Liver (tissue), 9 donors: ENCODE results near the gene ARRDC1. TPM values are rescaled to one million over a fixed set of nuclear protein-coding genes. Genes with fewer than 3 reads are reported as not detected.

Experiments
- DNase-seq: peaks from one replicate; pipeline ENCODE4 v3.0.0-alpha.2; 2017; ENCODE audit warnings: low spot score
- H3K27ac ChIP-seq, 2 donors: one replicate each; pipeline ENCODE4 v1.7.0; 2013; ENCODE audit warnings: inconsistent platforms in 2 of 2, low read length in 2 of 2, control low read depth in 1 of 2, low read depth in 1 of 2, mild to moderate bottlenecking in 1 of 2
- H3K27me3 ChIP-seq, 4 donors: one replicate each; pipeline versions ENCODE4 v1.6.1 to v1.7.0; 2013; ENCODE audit warnings: low read length in 3 of 4, inconsistent platforms in 1 of 4, mild to moderate bottlenecking in 1 of 4, moderate library complexity in 1 of 4; ENCODE audit not compliant: control insufficient read depth in 4 of 4, insufficient read depth in 4 of 4
- H3K36me3 ChIP-seq, 4 donors: one replicate each; pipeline versions ENCODE4 v1.6.1 to v1.7.0; 2013; ENCODE audit warnings: low read length in 3 of 4, mild to moderate bottlenecking in 3 of 4, low read depth in 1 of 4, moderate library complexity in 1 of 4; ENCODE audit not compliant: control insufficient read depth in 4 of 4, insufficient read depth in 3 of 4
- H3K4me1 ChIP-seq, 4 donors: one replicate each; pipeline versions ENCODE4 v1.6.1 to v1.7.0; 2013; ENCODE audit warnings: low read length in 3 of 4, mild to moderate bottlenecking in 3 of 4, moderate library complexity in 1 of 4; ENCODE audit not compliant: control insufficient read depth in 4 of 4, insufficient read depth in 4 of 4
- H3K4me3 ChIP-seq, 3 donors: one replicate each; pipeline versions ENCODE4 v1.6.1 to v1.7.0; 2013; ENCODE audit warnings: low read length in 3 of 3, control low read depth in 1 of 3, low read depth in 1 of 3, mild to moderate bottlenecking in 1 of 3
- H3K9ac ChIP-seq, 2 donors: one replicate each; pipeline ENCODE4 v1.7.0; 2013; ENCODE audit warnings: low read length in 2 of 2, mild to moderate bottlenecking in 2 of 2, moderate library complexity in 2 of 2, control low read depth in 1 of 2, low read depth in 1 of 2
- H3K9me3 ChIP-seq, 4 donors: one replicate each; pipeline versions ENCODE4 v1.6.1 to v1.7.0; 2013; ENCODE audit warnings: low read length in 3 of 4; ENCODE audit not compliant: control insufficient read depth in 4 of 4
- CTCF ChIP-seq: fragments of 150-350 bp; IDR thresholded peaks from 2 replicates; pipeline ENCODE4 v1.5.1; 2017; ENCODE audit warnings: improper control_type of control experiment, low read depth, low read length; ENCODE audit not compliant: missing input control
- FOXA1 ChIP-seq: IDR thresholded peaks from 2 replicates; pipeline ENCODE4 v1.6.1; 2016; ENCODE audit warnings: antibody characterized with exemption
- FOXA2 ChIP-seq: IDR thresholded peaks from 2 replicates; pipeline ENCODE4 v1.6.1; 2016; ENCODE audit warnings: antibody characterized with exemption
- GABPA ChIP-seq, 2 donors: IDR thresholded peaks in 1 of 2; conservative IDR thresholded peaks in 1 of 2; 2 replicates each; pipeline ENCODE4 v1.6.1; 2016; ENCODE audit warnings: antibody characterized with exemption in 2 of 2, mild to moderate bottlenecking in 1 of 2, moderate library complexity in 1 of 2
- HNF4A ChIP-seq, 2 donors: conservative IDR thresholded peaks; 2 replicates each; pipeline ENCODE4 v1.6.1; 2016; ENCODE audit warnings: antibody characterized with exemption in 2 of 2, mild to moderate bottlenecking in 2 of 2
- HNF4G ChIP-seq: IDR thresholded peaks from 2 replicates; pipeline ENCODE4 v1.6.1; 2016; ENCODE audit warnings: antibody characterized with exemption
- JUND ChIP-seq, 2 donors: IDR thresholded peaks; 2 replicates each; pipeline ENCODE4 v1.6.1; 2016; ENCODE audit warnings: antibody characterized with exemption in 2 of 2
- NR2F2 ChIP-seq: IDR thresholded peaks from 2 replicates; pipeline ENCODE4 v1.6.1; 2016; ENCODE audit warnings: antibody characterized with exemption
- RAD21 ChIP-seq, 2 donors: IDR thresholded peaks; 2 replicates each; pipeline ENCODE4 v1.6.1; 2016; ENCODE audit warnings: antibody characterized with exemption in 2 of 2, mild to moderate bottlenecking in 2 of 2
- REST ChIP-seq: IDR thresholded peaks from 2 replicates; pipeline ENCODE4 v1.6.1; 2016; ENCODE audit warnings: antibody characterized with exemption, mild to moderate bottlenecking
- RXRA ChIP-seq, 2 donors: IDR thresholded peaks; 2 replicates each; pipeline ENCODE4 v1.6.1; 2017 to 2018; ENCODE audit warnings: antibody characterized with exemption in 2 of 2, mild to moderate bottlenecking in 1 of 2
- SP1 ChIP-seq: IDR thresholded peaks from 2 replicates; pipeline ENCODE4 v1.6.1; 2018; ENCODE audit warnings: antibody characterized with exemption, mild to moderate bottlenecking
- TAF1 ChIP-seq: conservative IDR thresholded peaks from 2 replicates; pipeline ENCODE4 v1.6.1; 2016; ENCODE audit warnings: antibody characterized with exemption, mild to moderate bottlenecking
- YY1 ChIP-seq: IDR thresholded peaks from 2 replicates; pipeline ENCODE4 v1.6.1; 2016; ENCODE audit warnings: antibody characterized with exemption, mild to moderate bottlenecking
- WGBS: extraction: QIAGEN DNeasy Blood & Tissue Kit; methylation state at CpG from one replicate; pipeline ENCODE4 v1.1.7; 2013; 5-methylcytosine and 5-hydroxymethylcytosine counted together
- polyA plus RNA-seq, 2 donors: library from polyadenylated mRNA; stranded (reverse) in 1 of 2; unstranded in 1 of 2; fragments of 200-250 nt in 1 of 2; fragments of >200 nt in 1 of 2; fragmentation: Nextera tagmentation in 1 of 2; extraction: Ambion mirVana in 1 of 2; gene quantifications; one replicate each; pipeline versions ENCODE4 v1.2.1 to v1.2.3, GENCODE V29; 2013 to 2015
- total RNA-seq, 2 donors: library from RNA; depleted of rRNA; stranded (reverse); fragments of >200 nt; gene quantifications; one replicate each; pipeline ENCODE4 v1.2.3, GENCODE V29; 2014
- TF ChIP-seq, protein P1 (sequence below): IDR thresholded peaks from 2 replicates; pipeline ENCODE4 v1.6.1; 2016; ENCODE audit warnings: antibody characterized with exemption
- TF ChIP-seq, protein P2 (sequence below): IDR thresholded peaks from 2 replicates; pipeline ENCODE4 v1.6.1; 2016; ENCODE audit warnings: antibody characterized with exemption
- TF ChIP-seq, protein P3 (sequence below): IDR thresholded peaks from 2 replicates; pipeline ENCODE4 v1.6.1; 2016; ENCODE audit warnings: antibody characterized with exemption
- donor health status: healthy.
- donor health status: healthy.
- donor health status: healthy.
- donor health status: healthy.
- donor health status: healthy.

The ARRDC1 gene
- total and polyA plus RNA-seq, 4 donors, result 9.8 to 31.6 (median 23.4) TPM

GRCh38 chr9:137660144-137660543 is 54.7 kb downstream of the ARRDC1 start:
- TF ChIP-seq FOXA1 (no peak), HNF4A (conservative IDR thresholded peaks at IDR 0.05) (no peak), GABPA (IDR thresholded peaks at IDR 0.05 in 1 of 2, conservative IDR thresholded peaks at IDR 0.05 in 1 of 2) (no peak), RXRA (IDR thresholded peaks at IDR 0.05) (no peak), JUND (IDR thresholded peaks at IDR 0.05) (no peak), RAD21 (IDR thresholded peaks at IDR 0.05) (no peak), HNF4G (no peak), TAF1 (no peak), NR2F2 (no peak), YY1 (no peak), SP1 (no peak), CTCF (no peak)
- TF ChIP-seq, protein P1, sequence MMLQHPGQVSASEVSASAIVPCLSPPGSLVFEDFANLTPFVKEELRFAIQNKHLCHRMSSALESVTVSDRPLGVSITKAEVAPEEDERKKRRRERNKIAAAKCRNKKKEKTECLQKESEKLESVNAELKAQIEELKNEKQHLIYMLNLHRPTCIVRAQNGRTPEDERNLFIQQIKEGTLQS, result no peak
- TF ChIP-seq, protein P2, sequence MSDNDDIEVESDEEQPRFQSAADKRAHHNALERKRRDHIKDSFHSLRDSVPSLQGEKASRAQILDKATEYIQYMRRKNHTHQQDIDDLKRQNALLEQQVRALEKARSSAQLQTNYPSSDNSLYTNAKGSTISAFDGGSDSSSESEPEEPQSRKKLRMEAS, result no peak
- Histone ChIP-seq H3K4me1 (peaks cover 4 to 12% (median 11%) of the 10 kb centered on the region in 4 donors), H3K27ac (no peak overlapping the region), H3K36me3 (peaks cover 0 to 2% (median 0%) of the 10 kb centered on the region in 4 donors), H3K9me3 (no peaks in the 10 kb centered on the region), H3K4me3 (no peak overlapping the region), H3K27me3 (no peaks in the 10 kb centered on the region), H3K9ac (no peak overlapping the region)
- no peak for DNase-seq
- WGBS, result 75% methylated on average over 4 of the region's 4 CpGs

DNA sequence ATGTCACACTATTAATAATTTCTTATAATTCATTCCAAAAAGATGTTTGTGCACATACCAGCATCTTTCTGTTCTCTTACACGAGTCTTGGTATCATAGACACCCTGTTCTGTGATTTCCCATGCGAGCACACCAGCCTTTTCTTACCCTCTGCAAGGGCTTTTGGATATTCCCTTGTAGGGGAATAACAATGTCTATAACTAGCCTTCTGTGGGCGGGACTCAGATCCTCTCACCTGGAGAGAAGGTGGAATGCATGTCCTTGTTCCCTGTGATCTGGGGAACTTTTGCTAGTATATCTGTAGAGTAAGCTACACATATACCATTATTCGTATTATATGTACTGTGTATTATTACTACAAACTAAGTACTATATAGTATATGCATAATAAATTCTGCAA is 58.1 kb downstream of the ARRDC1 start:
- Histone ChIP-seq H3K36me3 (no peaks in the 10 kb centered on the region), H3K4me3 (no peak overlapping the region), H3K27ac (no peak overlapping the region), H3K4me1 (peaks cover 13 to 30% (median 27%) of the 10 kb centered on the region in 4 donors), H3K9ac (no peak overlapping the region), H3K27me3 (no peaks in the 10 kb centered on the region), H3K9me3 (no peaks in the 10 kb centered on the region)
- DNase-seq, result no peak
- WGBS, result 96% methylated on average over 4 of the region's 4 CpGs
- TF ChIP-seq YY1 (no peak), FOXA2 (no peak), SP1 (no peak), RXRA (IDR thresholded peaks at IDR 0.05) (no peak), REST (no peak)
- TF ChIP-seq, protein P3, sequence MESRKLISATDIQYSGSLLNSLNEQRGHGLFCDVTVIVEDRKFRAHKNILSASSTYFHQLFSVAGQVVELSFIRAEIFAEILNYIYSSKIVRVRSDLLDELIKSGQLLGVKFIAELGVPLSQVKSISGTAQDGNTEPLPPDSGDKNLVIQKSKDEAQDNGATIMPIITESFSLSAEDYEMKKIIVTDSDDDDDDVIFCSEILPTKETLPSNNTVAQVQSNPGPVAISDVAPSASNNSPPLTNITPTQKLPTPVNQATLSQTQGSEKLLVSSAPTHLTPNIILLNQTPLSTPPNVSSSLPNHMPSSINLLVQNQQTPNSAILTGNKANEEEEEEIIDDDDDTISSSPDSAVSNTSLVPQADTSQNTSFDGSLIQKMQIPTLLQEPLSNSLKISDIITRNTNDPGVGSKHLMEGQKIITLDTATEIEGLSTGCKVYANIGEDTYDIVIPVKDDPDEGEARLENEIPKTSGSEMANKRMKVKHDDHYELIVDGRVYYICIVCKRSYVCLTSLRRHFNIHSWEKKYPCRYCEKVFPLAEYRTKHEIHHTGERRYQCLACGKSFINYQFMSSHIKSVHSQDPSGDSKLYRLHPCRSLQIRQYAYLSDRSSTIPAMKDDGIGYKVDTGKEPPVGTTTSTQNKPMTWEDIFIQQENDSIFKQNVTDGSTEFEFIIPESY, result no peak
- TF ChIP-seq, protein P1, result no peak
